ENCODE results near the gene MSI2.
A peak's percentile ranks its signal among the peaks of the same experiment; 100 is the strongest.

MSI2 gene

DNA sequence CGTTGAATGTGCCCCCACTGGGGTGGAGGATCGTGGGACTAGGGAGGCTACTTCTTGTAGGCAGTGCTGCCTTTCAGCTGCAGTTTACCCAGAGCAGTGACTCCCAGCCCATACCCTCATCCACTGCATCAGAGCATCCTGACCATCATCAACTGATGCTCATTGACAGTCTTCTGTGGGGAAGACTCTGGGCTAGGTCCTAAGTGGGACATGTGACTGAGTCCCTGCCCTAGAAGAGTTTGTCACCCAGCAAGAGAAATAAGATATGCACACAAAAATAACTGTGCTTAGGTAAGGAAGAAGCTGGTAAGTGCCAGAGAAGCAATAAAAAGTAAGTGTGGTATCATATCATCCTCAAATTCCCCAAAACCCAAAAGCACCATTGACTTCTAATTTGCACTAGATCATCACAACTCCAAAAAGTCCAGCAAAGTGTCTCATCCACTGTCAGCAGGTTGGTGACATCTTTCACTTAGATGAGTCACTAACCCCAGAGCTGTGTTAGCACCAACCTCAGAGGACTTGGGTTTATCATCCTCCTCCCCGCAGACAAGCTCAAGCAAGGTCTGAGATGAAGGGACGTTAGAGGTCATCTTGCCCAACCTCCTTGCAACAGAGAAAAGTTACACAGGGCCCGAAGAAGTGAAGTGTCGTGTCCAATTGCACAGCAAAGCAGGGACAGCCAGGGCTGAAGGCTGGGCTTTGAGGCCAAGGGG, 389.8 kb downstream of the MSI2 start:
- H3K23ac ChIP-seq (ENCODE audit: low read length): no peak overlapping the region
- no CpG with 5 or more reads among the region's 6 CpGs for WGBS (ENCODE audit: extremely low coverage, insufficient coverage, insufficient read length)
- H3K18ac ChIP-seq (ENCODE audit: low read length): no peak overlapping the region

DNA sequence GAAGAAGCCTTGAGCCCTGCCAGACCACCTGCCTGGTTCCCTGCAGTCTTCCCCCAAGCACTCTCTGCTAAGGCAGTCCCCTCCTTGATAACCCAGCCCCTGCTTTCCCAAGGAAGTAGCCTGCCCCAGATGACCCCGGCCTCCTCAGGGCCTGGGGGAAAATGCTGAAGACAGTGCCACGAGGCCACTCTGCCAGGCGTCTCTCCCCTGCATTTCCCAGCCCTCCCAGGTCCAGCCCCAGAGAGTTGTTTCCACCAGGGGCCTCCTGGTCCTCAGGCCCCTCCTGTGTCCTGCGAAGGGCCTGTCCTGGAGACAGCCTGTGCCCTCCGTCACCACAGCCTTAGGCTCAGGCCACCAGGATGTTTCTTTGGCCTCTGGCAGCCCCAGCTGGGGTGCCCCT, 392.4 kb downstream of the MSI2 start:
- Histone ChIP-seq H2BK120ac (ENCODE audit: insufficient read depth, low read length, poor library complexity) (no peak overlapping the region), H3K9me3 (ENCODE audit: insufficient read depth, low read depth, low read length) (no peaks in the 10 kb centered on the region), H2BK12ac (ENCODE audit: low read length) (no peak overlapping the region), H4K91ac (ENCODE audit: low read depth, low read length) (peak overlapping the region; percentile 15), H2AFZ (ENCODE audit: insufficient read depth, low read length, poor library complexity) (no peak overlapping the region), H3K36me3 (ENCODE audit: control insufficient read depth in 1 of 2, insufficient read depth in 2 of 2, low read length in 2 of 2) (peaks cover 9 to 13% of the 10 kb centered on the region in 2 experiments), H3K79me2 (ENCODE audit: control insufficient read depth, insufficient read depth, low read length, poor library complexity) (no peaks in the 10 kb centered on the region), H2AK5ac (ENCODE audit: low read length) (no peak overlapping the region), H3K4me1 (ENCODE audit: control insufficient read depth in 1 of 2, insufficient read depth in 2 of 2, low read length in 2 of 2) (peaks cover 17 to 31% of the 10 kb centered on the region in 2 experiments), H3K79me1 (ENCODE audit: low read length) (peaks cover 12% of the 10 kb centered on the region), H3K4ac (ENCODE audit: low read depth, low read length) (no peak overlapping the region), H2BK5ac (ENCODE audit: low read depth, low read length, poor library complexity) (no peak overlapping the region), H3K9ac (ENCODE audit: low read length) (no peak overlapping the region), H3K4me3 (ENCODE audit: low read depth, low read length) (no peak overlapping the region), H4K12ac (ENCODE audit: low read depth, low read length) (no peak overlapping the region), H3K27me3 (ENCODE audit: insufficient read depth, low read length) (no peaks in the 10 kb centered on the region), H3K23ac (ENCODE audit: low read length) (no peak overlapping the region), H3K18ac (ENCODE audit: low read length) (peak overlapping the region; percentile 9), H4K8ac (ENCODE audit: low read depth, low read length) (no peak overlapping the region), H3K4me2 (ENCODE audit: low read length) (no peak overlapping the region), H3K27ac (ENCODE audit: low read depth, low read length) (peak overlapping the region; percentile 56), H3K14ac (ENCODE audit: low read length) (no peak overlapping the region)
- DNase-seq: no peak
- no CpG with 5 or more reads among the region's 5 CpGs for WGBS (ENCODE audit: extremely low coverage, insufficient coverage, insufficient read length)

More for the DNA sequence above, 389.8 kb downstream of the MSI2 start:
- H4K8ac ChIP-seq (ENCODE audit: low read depth, low read length): no peak overlapping the region
- no peak overlapping the region for H3K9ac ChIP-seq (ENCODE audit: low read length)
- no peak overlapping the region for H2AFZ ChIP-seq (ENCODE audit: insufficient read depth, low read length, poor library complexity)
- no peak overlapping the region for H3K4me3 ChIP-seq (ENCODE audit: low read depth, low read length)
- no peak overlapping the region for H2BK5ac ChIP-seq (ENCODE audit: low read depth, low read length, poor library complexity)
- H3K4ac ChIP-seq (ENCODE audit: low read depth, low read length): no peak overlapping the region
- peaks cover 9% of the 10 kb centered on the region for H3K79me1 ChIP-seq (ENCODE audit: low read length)
- H3K36me3 ChIP-seq (ENCODE audit: control insufficient read depth in 1 of 2, insufficient read depth in 2 of 2, low read length in 2 of 2): peaks cover 4 to 12% of the 10 kb centered on the region in 2 experiments
- H3K79me2 ChIP-seq (ENCODE audit: control insufficient read depth, insufficient read depth, low read length, poor library complexity): no peaks in the 10 kb centered on the region
- no peak overlapping the region for H3K27ac ChIP-seq (ENCODE audit: low read depth, low read length)
- H2BK120ac ChIP-seq (ENCODE audit: insufficient read depth, low read length, poor library complexity): no peak overlapping the region
- no peak overlapping the region for H4K12ac ChIP-seq (ENCODE audit: low read depth, low read length)
- no peak overlapping the region for H4K91ac ChIP-seq (ENCODE audit: low read depth, low read length)
- peaks cover 20 to 33% of the 10 kb centered on the region in 2 experiments for H3K4me1 ChIP-seq (ENCODE audit: control insufficient read depth in 1 of 2, insufficient read depth in 2 of 2, low read length in 2 of 2)
- H3K4me2 ChIP-seq (ENCODE audit: low read length): no peak overlapping the region
- H3K27me3 ChIP-seq (ENCODE audit: insufficient read depth, low read length): no peaks in the 10 kb centered on the region
- H3K9me3 ChIP-seq (ENCODE audit: insufficient read depth, low read depth, low read length): no peaks in the 10 kb centered on the region
- DNase-seq: peak in 1 of 2 donors; percentile 20
- no peak overlapping the region for H2AK5ac ChIP-seq (ENCODE audit: low read length)
- no peak overlapping the region for H3K14ac ChIP-seq (ENCODE audit: low read length)
- H2BK12ac ChIP-seq (ENCODE audit: low read length): no peak overlapping the region

DNA sequence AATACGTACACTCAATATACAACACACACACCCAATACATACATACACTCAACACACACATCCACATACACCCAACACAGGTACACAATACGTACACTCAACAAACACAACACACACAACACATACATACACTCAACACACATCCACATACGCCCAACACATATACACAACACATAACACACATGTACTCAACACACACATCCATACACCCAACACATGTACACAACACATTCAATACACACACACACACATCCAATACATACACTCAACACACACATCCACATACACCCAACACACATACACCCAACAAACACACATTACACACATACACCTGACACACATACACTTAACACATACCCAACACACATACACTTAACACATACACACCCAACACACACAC, 392.9 kb downstream of the MSI2 start:
- no peaks in the 10 kb centered on the region for H3K79me2 ChIP-seq (ENCODE audit: control insufficient read depth, insufficient read depth, low read length, poor library complexity)
- H3K9me3 ChIP-seq (ENCODE audit: insufficient read depth, low read depth, low read length): no peaks in the 10 kb centered on the region
- no peak overlapping the region for H2AK5ac ChIP-seq (ENCODE audit: low read length)
- 100% methylated on average over 2 of the region's 3 CpGs for WGBS (ENCODE audit: extremely low coverage, insufficient coverage, insufficient read length)
- H3K27ac ChIP-seq (ENCODE audit: low read depth, low read length): peak overlapping the region; percentile 56
- DNase-seq: no peak
- peaks cover 21 to 30% of the 10 kb centered on the region in 2 experiments for H3K4me1 ChIP-seq (ENCODE audit: control insufficient read depth in 1 of 2, insufficient read depth in 2 of 2, low read length in 2 of 2)
- H3K4me2 ChIP-seq (ENCODE audit: low read length): no peak overlapping the region
- H3K27me3 ChIP-seq (ENCODE audit: insufficient read depth, low read length): no peaks in the 10 kb centered on the region
- H3K4me3 ChIP-seq (ENCODE audit: low read depth, low read length): no peak overlapping the region
- peak overlapping the region; percentile 90 for H4K91ac ChIP-seq (ENCODE audit: low read depth, low read length)
- no peak overlapping the region for H4K12ac ChIP-seq (ENCODE audit: low read depth, low read length)
- peak overlapping the region; percentile 53 for H2BK5ac ChIP-seq (ENCODE audit: low read depth, low read length, poor library complexity)
- peaks cover 12 to 15% of the 10 kb centered on the region in 2 experiments for H3K36me3 ChIP-seq (ENCODE audit: control insufficient read depth in 1 of 2, insufficient read depth in 2 of 2, low read length in 2 of 2)
- no peak overlapping the region for H3K4ac ChIP-seq (ENCODE audit: low read depth, low read length)
- peak overlapping the region; percentile 37 for H2BK120ac ChIP-seq (ENCODE audit: insufficient read depth, low read length, poor library complexity)
- H3K18ac ChIP-seq (ENCODE audit: low read length): peak overlapping the region; percentile 46
- H3K23ac ChIP-seq (ENCODE audit: low read length): no peak overlapping the region
- peak overlapping the region; percentile 24 for H4K8ac ChIP-seq (ENCODE audit: low read depth, low read length)
- H3K9ac ChIP-seq (ENCODE audit: low read length): no peak overlapping the region
- peak overlapping the region; percentile 81 for H2BK12ac ChIP-seq (ENCODE audit: low read length)
- H3K14ac ChIP-seq (ENCODE audit: low read length): no peak overlapping the region
- H3K79me1 ChIP-seq (ENCODE audit: low read length): peaks cover 12% of the 10 kb centered on the region
- H2AFZ ChIP-seq (ENCODE audit: insufficient read depth, low read length, poor library complexity): no peak overlapping the region

DNA sequence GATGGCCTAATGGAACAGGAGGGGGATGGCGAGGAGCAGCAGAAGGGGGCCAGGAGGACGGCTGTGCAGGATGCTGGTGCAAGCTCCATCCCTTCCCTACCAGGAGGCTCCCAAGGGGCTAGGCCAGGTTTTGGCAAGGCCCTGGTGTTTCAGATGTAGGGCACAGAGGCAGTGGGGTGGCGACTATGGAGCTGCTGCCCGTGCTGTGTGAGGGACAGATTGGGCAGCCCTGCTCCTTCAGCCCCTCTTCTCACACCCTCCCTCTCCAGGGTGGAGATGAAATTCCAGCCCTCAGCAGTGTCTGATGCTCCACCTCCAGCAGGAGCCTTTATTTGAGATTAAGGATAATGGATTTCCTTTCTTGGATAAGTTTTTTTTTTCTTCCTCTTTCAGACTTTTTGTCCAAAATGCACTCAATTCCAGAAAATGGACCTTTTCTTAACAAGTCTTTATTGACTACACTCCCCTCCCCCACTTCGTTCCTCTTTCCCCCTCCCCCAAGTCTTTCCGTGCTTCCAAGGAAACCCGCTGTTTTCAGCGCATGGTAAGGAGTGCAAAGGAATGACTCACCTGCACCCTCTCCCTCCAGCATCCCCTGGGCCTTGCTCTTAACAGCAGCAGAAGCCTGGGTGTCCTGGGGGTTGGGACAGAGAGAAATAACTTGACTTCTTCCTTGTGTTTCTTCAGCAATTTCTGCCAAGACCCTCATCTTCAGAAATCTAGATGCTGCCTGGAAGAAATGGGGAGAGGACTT, 393.6 kb downstream of the MSI2 start:
- Histone ChIP-seq H3K9me3 (ENCODE audit: insufficient read depth, low read depth, low read length) (no peaks in the 10 kb centered on the region), H3K4me1 (ENCODE audit: control insufficient read depth in 1 of 2, insufficient read depth in 2 of 2, low read length in 2 of 2) (peaks cover 21 to 29% of the 10 kb centered on the region in 2 experiments), H2BK12ac (ENCODE audit: low read length) (peak overlapping the region; percentile 81), H3K79me1 (ENCODE audit: low read length) (peaks cover 12% of the 10 kb centered on the region), H3K9ac (ENCODE audit: low read length) (no peak overlapping the region), H2BK120ac (ENCODE audit: insufficient read depth, low read length, poor library complexity) (peak overlapping the region; percentile 37), H3K23ac (ENCODE audit: low read length) (no peak overlapping the region), H3K4me2 (ENCODE audit: low read length) (no peak overlapping the region), H4K91ac (ENCODE audit: low read depth, low read length) (peak overlapping the region; percentile 90), H3K79me2 (ENCODE audit: control insufficient read depth, insufficient read depth, low read length, poor library complexity) (no peaks in the 10 kb centered on the region), H2BK5ac (ENCODE audit: low read depth, low read length, poor library complexity) (peak overlapping the region; percentile 53), H3K4ac (ENCODE audit: low read depth, low read length) (peak overlapping the region; percentile 10), H3K36me3 (ENCODE audit: control insufficient read depth in 1 of 2, insufficient read depth in 2 of 2, low read length in 2 of 2) (peaks cover 15 to 16% of the 10 kb centered on the region in 2 experiments), H3K4me3 (ENCODE audit: low read depth, low read length) (no peak overlapping the region), H4K12ac (ENCODE audit: low read depth, low read length) (no peak overlapping the region), H2AK5ac (ENCODE audit: low read length) (peak overlapping the region; percentile 46), H3K18ac (ENCODE audit: low read length) (peak overlapping the region; percentile 54), H3K27me3 (ENCODE audit: insufficient read depth, low read length) (no peaks in the 10 kb centered on the region), H2AFZ (ENCODE audit: insufficient read depth, low read length, poor library complexity) (no peak overlapping the region), H4K8ac (ENCODE audit: low read depth, low read length) (peak overlapping the region; percentile 24), H3K14ac (ENCODE audit: low read length) (peak overlapping the region; percentile 73), H3K27ac (ENCODE audit: low read depth, low read length) (peak overlapping the region; percentile 69)
- peak; percentile 19 to 47 for DNase-seq
- no CpG with 5 or more reads among the region's 8 CpGs for WGBS (ENCODE audit: extremely low coverage, insufficient coverage, insufficient read length)
